SIG-M5 (cell line): Measurements from ENCODE around the gene REG1B.
"Not testable (repeated sequence)": the region's sequence is repeated elsewhere in the genome, so short reads cannot be mapped to it uniquely, and the experiment has no call there.

Experiments
- DNase-seq: peaks from one replicate; lab custom pipeline; 2025; lab: John Stamatoyannopoulos, UW

REG1B gene

GRCh38 chr2:79084495-79085135, 3.2 kb downstream of the REG1B start:
- no peak for DNase-seq

DNA sequence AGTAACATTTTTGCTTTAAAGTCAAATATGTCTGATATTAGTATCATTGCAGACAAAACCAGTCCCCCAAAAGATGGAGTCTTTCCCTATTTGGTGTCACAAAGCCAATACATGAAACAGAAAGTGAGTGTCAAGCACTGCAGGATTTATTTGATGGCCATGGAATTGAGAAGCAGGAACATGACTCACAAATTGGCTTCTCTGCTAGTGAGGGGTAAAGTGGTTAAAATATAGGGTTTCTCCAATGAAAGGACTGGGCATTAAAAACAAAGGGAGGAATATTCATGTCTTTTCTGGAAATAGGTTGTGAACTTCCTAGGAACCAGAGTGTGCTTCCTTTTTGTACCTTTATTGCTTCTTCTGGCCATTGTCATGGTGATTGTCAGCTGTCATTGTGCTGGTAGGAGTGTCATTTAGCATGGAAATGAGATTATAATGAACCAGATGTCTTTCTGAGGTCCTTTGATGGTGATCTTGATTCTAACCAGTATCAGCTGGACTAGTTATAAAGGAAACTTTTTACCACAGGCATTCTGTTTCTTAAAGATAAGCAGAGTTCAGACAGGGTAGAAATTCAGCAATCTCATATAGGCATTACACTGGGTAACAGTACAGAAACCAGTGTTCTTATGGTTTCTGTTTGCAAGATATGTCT, 4.1 kb downstream of the REG1B start:
- no peak for DNase-seq

DNA sequence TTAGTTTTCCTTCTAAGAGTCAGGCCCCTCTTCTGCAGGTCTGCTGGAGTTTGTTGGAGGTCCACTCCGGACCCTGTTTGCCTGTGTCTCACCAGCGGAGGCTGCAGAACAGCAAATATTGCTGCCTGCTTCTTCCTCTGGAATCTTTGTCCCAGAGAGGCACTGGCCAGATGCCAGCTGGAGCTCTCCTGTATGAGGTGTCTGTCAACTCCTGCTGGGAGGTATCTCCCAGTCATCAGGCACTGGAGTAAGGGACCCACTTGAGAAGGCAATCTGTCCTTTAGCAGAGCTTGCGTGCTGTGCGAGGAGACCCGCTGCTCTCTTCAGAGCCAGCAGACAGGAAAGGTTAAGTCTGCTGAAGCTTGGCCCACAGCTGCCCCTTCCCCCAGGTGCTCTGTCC, 4.8 kb downstream of the REG1B start:
- no peak for DNase-seq

DNA sequence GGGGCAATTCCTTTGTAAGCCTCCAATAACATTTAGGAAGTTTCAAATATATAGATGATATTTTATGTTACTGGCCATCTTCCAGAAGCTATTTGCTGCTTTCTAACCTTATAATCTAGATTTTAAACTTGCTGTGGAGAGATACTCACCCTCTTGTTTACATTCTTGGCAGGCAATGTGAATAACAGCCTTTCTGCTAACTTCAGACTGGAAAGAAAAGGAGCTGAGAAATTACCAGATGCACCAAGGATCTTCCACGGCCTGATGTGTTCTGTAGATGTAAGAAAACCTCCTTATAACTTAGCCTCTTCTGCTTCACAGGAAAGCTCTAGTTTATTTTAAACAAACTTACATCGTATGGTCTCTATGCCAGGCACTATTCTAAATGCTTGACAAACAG, 16.7 kb downstream of the REG1B start:
- no peak for DNase-seq

DNA sequence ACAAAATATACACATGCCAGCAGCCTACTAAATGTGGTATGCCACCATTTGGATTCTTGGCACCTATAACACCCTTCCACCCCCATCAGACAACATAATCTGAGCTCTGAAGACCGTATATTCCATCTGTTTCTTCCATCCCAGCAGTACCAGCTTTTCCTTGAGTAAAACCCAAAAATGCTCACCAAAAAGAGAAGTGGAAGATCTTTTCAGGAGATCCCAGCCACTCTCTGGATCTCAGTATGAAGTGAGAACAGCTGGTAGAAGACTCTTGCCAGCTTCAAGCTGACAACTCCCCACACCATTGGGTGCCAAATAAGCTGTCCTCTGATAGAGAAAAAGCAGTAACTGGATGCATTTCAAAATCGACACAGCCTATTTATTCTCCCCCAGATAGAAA, 22.6 kb downstream of the REG1B start:
- no peak for DNase-seq

GRCh38 chr2:79054769-79055168, 33.0 kb downstream of the REG1B start:
- not testable (repeated sequence) for DNase-seq

DNA sequence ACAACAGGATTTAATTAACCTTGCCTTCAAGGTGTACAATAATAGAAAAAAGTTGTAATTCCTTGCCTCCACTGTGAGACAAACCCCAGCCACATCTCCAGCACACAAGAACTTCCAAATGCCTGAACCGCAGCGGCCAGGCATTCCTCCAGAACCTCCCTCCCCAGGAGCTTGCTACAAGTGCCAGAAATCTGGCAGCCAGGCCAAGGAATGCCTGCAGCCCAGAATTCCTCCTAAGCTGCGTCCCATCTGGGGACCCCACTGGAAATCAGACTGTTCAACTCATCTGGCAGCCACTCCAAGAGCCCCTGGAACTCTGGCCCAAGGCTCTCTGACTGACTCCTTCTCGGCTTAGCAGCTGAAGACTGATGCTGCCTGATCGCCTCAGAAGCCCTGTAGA, 34.3 kb downstream of the REG1B start:
- DNase-seq, result not testable (repeated sequence)

DNA sequence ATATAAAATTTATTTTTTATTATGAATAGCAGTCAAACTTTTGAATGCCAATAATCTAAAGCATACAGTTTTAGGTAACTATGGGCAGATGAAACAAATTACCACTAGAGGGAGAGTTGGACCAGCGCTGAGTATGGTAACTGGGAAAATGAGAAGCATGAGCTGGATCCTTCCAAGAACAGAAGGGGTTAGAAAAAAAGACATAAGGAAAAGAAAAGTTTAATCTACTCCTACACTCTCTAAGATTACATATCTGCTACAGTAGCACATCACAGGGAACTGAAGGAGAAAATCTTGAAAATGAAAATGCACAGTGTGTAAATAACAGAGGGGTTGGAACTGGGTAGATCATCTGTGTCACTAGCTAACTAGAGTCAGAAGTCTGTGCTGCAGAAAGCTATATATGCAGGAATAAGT, 46.8 kb downstream of the REG1B start:
- no peak for DNase-seq

DNA sequence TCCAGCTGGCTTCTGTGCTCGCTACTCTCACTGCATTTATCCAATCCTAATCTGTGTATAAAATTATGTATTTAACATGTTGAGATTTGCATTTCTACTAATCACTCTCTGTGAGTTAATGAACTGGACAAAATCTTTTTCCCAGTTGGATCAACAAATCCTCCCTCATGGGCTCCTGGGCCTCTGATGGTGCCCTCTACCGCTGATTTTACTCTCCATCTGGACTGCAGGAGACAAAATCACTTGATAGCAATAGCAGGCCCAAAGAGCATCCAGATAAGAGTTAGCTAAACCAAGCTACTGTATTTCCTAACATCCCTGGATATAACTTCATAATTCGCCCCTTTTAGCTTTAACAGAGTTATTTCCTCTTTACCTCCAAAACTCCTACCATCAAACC, 47.8 kb downstream of the REG1B start:
- no peak for DNase-seq
